ENCODE data around the gene GJA9. TPM values are rescaled to one million over a fixed set of nuclear protein-coding genes. Genes with fewer than 3 reads are reported as not detected.
A peak's percentile ranks its signal among the peaks of the same experiment; 100 is the strongest.

Gene GJA9
- total RNA-seq, 1 experiment from 2014 or later: not detected

DNA sequence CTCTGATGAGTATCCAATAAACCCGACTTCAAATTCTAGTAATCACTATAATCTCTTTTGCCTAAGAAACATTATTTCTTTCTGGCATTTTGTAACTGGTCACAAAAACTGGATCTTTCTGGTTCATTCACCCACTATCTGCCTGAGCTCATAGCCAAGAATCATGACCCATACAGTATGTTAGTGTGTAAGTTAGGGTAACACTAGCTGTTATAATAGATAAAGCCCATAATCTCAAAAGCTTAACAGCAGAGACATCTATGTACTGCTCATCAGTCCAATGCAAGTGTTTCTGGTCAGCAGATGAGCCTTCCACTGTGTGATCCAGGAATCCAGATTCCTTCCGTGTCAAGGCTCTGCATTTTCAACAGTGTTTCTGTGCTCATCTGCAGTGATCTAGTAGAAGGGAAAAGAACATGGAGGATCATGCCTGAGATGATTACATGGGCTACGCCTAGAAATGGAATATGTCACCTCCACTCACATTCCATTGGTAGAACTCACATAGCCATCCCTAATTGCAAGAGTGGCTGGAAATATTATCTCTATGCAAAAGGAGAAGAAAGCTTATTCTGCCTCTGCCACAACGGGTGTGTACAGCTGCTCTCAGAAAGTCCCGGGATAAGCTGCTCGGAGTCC, 49.5 kb downstream of the GJA9 start:
- no peak for DNase-seq (ENCODE audit: low read depth)

DNA sequence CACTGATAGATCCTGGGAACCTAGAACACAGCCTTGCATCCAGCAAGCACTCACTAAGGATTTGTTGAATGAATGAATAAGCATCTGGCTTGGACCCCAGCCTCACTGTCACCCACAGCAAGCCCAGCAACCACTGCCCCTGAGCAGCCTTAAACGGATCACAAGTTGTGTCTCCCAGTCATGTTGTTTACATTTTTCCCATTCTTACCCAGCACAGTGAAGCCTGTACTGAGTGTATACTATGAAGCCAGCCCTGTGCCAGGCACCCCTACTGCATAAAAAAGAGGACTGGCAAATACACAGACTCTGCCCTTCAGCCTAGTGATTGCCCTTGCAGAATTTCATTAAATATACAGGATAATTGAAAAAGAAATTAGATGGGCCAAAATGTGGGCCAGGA, 52.0 kb downstream of the GJA9 start:
- DNase-seq (ENCODE audit: low read depth): no peak

DNA sequence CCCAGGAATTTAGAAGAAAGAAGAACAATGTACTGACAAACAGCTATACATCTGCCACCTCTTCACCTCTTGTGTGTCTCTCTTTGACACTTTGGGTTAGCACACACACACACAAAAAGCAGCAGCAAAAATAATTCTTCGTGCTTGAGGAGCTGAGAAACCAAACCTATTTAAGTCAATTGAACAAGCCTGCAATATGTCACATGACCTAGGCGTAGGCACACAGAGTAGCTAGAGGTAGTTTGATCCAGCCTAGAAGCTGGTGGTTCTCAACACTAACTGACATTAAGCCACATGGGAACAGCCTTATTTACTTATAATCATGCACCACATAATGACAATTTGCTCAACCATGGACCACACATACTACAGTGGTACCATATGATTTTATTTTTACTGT, 54.1 kb downstream of the GJA9 start:
- no peak for DNase-seq (ENCODE audit: low read depth)

DNA sequence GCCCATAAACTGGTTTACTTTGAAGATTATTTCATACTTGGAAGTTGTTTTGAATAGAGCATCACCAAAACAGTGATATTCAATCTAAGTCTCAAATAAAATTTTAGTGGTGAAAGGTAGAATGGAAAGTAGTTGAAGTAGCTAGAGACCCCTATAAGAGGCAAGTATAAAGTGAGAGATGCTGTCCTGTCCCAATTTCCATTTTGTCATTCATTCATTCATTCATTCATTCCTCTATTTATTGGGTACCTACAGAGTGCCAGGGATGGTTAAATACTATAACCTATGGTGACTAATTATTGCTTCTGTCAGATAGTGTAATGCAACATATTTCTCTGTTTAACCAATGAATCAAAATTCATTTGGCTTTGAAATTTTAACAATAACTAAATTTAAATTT, 54.5 kb downstream of the GJA9 start:
- DNase-seq (ENCODE audit: low read depth): no peak

DNA sequence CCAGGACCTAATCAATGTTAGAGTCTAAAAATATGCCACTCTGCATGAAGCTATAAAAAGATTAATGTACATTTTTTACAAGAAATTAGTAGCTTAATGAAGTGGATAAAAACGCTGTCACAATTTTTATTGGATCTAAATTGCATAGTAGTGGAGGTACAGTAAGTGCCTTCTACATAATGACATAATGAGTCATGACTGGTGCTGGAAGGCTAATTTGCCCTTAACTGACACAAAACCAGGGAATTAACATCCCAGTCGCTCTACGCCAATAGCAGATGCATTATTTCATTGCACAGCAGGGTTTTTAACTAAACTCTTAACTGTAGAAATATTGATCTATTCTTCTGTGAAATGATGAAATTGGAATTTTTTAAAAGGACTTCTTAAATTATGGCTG, 55.1 kb downstream of the GJA9 start:
- DNase-seq (ENCODE audit: low read depth): peak; percentile 24

Other genes with a start within 250 kb of the GJA9 start
- 18.9 and 31.7 TPM in 2 replicates for gene RRAGC, start 21.8 kb downstream of the GJA9 start, total RNA-seq (2014; rRNA removed; shearing (Covaris generic))
- 57.7 and 70.7 TPM in 2 replicates for gene MYCBP, start 8.2 kb downstream of the GJA9 start, total RNA-seq (2014; rRNA removed; shearing (Covaris generic))
- 4.1 and 5.7 TPM in 2 replicates for gene RHBDL2, start 60.2 kb upstream of the GJA9 start, total RNA-seq (2014; rRNA removed; shearing (Covaris generic))
- 57.2 and 66.6 TPM in 2 replicates for gene AKIRIN1, start 109.7 kb upstream of the GJA9 start, total RNA-seq (2014; rRNA removed; shearing (Covaris generic))
- 472 and 495 TPM in 2 replicates for gene NDUFS5, start 144.8 kb upstream of the GJA9 start, total RNA-seq (2014; rRNA removed; shearing (Covaris generic))

All from M059J (cell line).